Stomach (tissue), 4 donors: ENCODE data around the gene FSCN2.

Experiments used
- CTCF ChIP-seq, 7 experiments: fragments of 450-650 bp in 4 of 7; fragments of 200-600 bp in 3 of 7; sonication (generic) in 3 of 7; IDR thresholded peaks; one replicate each; pipeline ENCODE4 v1.5.1; 2016 to 2019; ENCODE audit warnings: antibody characterized with exemption in 7 of 7, control low read depth in 2 of 7, mild to moderate bottlenecking in 1 of 7
- POLR2A ChIP-seq, 4 donors: fragments of 450-650 bp; IDR thresholded peaks; one replicate each; pipeline ENCODE4 v1.6.1; 2016; ENCODE audit warnings: antibody characterized with exemption in 4 of 4, control low read depth in 2 of 4, mild to moderate bottlenecking in 1 of 4, moderate library complexity in 1 of 4

DNA sequence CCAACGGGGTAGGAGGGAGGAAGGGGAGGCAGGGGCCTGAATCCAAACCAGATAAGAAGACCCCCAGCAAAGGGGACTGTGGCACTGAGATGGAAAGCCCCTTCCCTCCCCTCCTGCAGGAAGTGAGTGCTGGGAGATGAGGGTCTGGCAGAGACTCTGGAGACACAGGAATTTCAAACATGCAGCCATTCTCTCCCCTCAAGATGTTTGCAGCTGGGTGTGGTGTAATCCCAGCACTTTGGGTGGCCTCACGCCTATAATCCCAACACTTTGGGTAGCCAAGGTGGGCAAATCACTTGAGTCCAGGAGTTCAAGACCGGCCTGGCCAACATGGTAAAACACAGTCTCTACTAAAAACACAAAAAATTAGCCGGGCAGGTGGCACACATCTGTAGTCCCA lies 57.9 kb downstream of the FSCN2 start:
- no peak for TF ChIP-seq POLR2A (IDR thresholded peaks at IDR 0.05)
- TF ChIP-seq CTCF (IDR thresholded peaks at IDR 0.05), result no peak
